ENCODE data around the gene TMEM179.

- TF ChIP-seq CTCF (IDR thresholded peaks at IDR 0.05) (no peak), POLR2AphosphoS5 (IDR thresholded peaks at IDR 0.05; ENCODE audit: low read depth, low read length) (no peak)
Measured at GRCh38 chr14:104548802-104549535, 55.6 kb downstream of the TMEM179 start.
